Ovary (tissue), 3 donors: ENCODE measurements around the gene SUMF1.

Source experiments
- CTCF ChIP-seq, 3 donors: fragments of 450-650 bp in 2 of 3; fragments of 200-600 bp in 1 of 3; IDR thresholded peaks; one replicate each; pipeline versions ENCODE4 v1.5.1 to v1.8.0; 2016 to 2022; ENCODE audit warnings: antibody characterized with exemption in 3 of 3, mild to moderate bottlenecking in 1 of 3
- EP300 ChIP-seq: sonication (generic); formaldehyde crosslinking; IDR thresholded peaks from one replicate; pipeline ENCODE4 v1.6.1; 2017; ENCODE audit warnings: antibody characterized with exemption
- donor health status: DM: no; HTN: no; CAD: no.

DNA sequence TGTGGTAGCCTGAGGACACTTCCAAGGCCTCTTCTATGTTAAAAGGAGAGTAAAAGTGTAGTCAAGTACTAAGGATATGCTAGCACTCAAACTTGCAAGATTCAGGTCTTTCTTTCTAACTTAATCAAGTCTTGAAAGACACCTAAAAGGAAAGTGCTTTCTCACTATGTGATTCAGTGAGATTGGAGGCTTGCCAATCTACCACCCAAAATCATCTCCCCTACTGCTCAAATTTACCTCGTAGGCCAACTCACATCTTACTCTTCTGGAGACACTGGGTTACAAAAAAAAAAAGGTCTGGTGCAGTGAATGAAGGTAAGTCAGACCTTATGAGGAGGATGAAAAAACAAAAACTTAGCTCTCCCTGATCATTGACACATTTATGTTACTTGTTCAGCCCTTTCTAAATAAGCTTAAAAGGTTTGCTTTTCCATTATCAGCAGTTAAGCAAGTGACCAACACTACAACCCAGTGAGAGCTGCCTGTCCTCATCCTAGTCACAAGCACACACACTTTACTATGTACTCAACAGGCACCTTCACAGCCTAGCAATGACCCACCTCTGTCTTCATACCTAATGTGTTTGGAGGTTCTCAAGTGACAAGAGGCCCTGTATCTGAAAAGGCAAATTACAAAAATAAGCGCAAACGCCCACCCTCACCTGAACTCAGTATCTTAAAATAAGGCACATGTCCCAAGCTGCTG, 19.6 kb downstream of the SUMF1 start:
- TF ChIP-seq CTCF (IDR thresholded peaks at IDR 0.05) (no peak), EP300 (no peak)
